Subcutaneous adipose tissue (tissue), 4 donors: Measurements from ENCODE around the gene PRKAG1. TPM values are rescaled to one million over a fixed set of nuclear protein-coding genes. Genes with fewer than 3 reads are reported as not detected.

Experiments used
- CTCF ChIP-seq: fragments of 450-650 bp; IDR thresholded peaks from one replicate; pipeline ENCODE4 v1.5.1; 2016; ENCODE audit warnings: low read depth, mild to moderate bottlenecking, control low read depth, antibody characterized with exemption, moderate library complexity
- total RNA-seq, 4 donors: library from RNA; depleted of rRNA; stranded (reverse); fragments of >200 nt; gene quantifications; one replicate each; pipeline ENCODE4 v1.1.0, GENCODE V29; 2016

PRKAG1 gene
- 10 to 100 TPM; 57.7 to 67.4 (median 59.7) TPM for total RNA-seq

GRCh38 chr12:49018261-49019119, at the start of gene PRKAG1:
Gene PRKAG1, minus strand, starts transcription at chr12:49018776. Its CDS starts 36 bp downstream, at chr12:49018740.
- no peak for TF ChIP-seq CTCF

- TF ChIP-seq CTCF: no peak
These were observed 47.5 kb upstream of the PRKAG1 start for GRCh38 chr12:49066120-49066519.

GRCh38 chr12:49064767-49065152, 46.2 kb upstream of the PRKAG1 start:
- TF ChIP-seq CTCF: no peak

- TF ChIP-seq CTCF: no peak
These were observed 42.6 kb upstream of the PRKAG1 start for GRCh38 chr12:49061157-49061650.

GRCh38 chr12:49060237-49061156, 41.9 kb upstream of the PRKAG1 start, which contains the start of gene KMT2D:
Gene KMT2D, minus strand, starts transcription at chr12:49060794. Its CDS starts 5,470 bp downstream, at chr12:49055324.
- TF ChIP-seq CTCF: no peak

- TF ChIP-seq CTCF: no peak
These were observed 41.0 kb upstream of the PRKAG1 start for GRCh38 chr12:49059299-49060171.
